Measurements from ENCODE around the gene RAB34. TPM values are rescaled to one million over a fixed set of nuclear protein-coding genes. Genes with fewer than 3 reads are reported as not detected.

RAB34 gene
- total and polyA plus RNA-seq, 9 of the 15 experiments (the other 6 are each of a cell fraction or from before 2014, with no cell fraction given): 0.07 to 3.8 (median 0.46) TPM; not detected in 1

DNA sequence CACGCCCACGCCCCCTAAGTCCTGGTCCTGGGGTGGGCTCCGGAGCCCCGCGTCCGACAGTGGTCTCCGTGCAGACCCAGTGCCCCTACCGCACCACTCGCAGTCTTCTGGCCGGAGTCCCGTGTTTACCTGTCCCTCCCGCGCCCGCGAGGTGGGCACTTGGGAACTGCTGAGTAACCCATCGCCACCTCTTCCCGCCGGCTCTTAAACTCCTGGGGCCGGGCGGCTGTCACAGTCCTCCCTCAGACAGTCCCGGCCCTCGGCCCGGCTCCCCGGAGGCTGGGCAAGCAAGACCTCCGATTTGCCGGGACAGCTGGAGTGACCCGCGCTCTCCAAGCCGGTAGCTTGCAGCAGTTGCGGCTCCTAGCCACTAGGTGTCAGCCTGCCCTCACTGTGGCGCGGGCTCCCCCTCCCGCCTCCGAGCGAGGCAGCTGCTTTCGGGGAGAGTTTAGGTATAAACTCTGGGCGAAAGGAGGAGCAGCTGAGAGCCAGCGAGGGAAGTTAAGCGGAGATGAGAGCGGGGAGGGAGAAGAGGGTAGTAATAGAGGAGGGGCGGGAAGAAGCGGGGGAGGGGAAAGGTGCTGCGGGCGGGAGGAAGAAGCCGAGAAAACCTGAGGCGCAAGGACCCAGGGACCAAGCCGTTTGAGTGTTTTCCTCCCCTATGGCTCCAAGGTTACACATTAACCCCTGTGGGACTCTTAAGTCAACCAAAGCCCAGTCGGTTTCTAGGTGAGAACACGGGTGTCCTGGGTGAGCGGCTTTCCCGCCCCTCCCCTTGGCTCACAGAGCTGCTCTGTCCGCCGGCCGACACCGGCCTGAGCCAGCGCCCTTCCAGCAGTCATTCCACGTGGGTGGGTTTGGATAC, 9.2 kb upstream of the RAB34 start (continued):
- TF ChIP-seq, protein P1, sequence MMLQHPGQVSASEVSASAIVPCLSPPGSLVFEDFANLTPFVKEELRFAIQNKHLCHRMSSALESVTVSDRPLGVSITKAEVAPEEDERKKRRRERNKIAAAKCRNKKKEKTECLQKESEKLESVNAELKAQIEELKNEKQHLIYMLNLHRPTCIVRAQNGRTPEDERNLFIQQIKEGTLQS (IDR thresholded peaks at IDR 0.05): no peak
- TF ChIP-seq, protein P1 (CRISPR knock-in tag; conservative IDR thresholded peaks at IDR 0.05): peak; percentile 74; the same call in 1 of the 2 replicates
- TF ChIP-seq, protein P2, sequence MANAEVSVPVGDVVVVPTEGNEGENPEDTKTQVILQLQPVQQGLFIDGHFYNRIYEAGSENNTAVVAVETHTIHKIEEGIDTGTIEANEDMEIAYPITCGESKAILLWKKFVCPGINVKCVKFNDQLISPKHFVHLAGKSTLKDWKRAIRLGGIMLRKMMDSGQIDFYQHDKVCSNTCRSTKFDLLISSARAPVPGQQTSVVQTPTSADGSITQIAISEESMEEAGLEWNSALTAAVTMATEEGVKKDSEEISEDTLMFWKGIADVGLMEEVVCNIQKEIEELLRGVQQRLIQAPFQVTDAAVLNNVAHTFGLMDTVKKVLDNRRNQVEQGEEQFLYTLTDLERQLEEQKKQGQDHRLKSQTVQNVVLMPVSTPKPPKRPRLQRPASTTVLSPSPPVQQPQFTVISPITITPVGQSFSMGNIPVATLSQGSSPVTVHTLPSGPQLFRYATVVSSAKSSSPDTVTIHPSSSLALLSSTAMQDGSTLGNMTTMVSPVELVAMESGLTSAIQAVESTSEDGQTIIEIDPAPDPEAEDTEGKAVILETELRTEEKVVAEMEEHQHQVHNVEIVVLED (CRISPR knock-in tag; IDR thresholded peaks at IDR 0.05): no peak
- TF ChIP-seq BRCA1 (IDR thresholded peaks at IDR 0.05) (no peak), BRCA1 (CRISPR knock-in tag; IDR thresholded peaks at IDR 0.05) (no peak), DACH1 (IDR thresholded peaks at IDR 0.05; ENCODE audit: partially characterized antibody) (no peak), GATAD2A (IDR thresholded peaks at IDR 0.05) (no peak), FOXK2 (conservative IDR thresholded peaks at IDR 0.05 in 1 of 2, IDR thresholded peaks at IDR 0.05 in 1 of 2; ENCODE audit: low read depth in 2 of 2) (peak; percentile 28 to 48; a peak in 2 of 4 replicates), TGIF2 (CRISPR knock-in tag; IDR thresholded peaks at IDR 0.05) (no peak; the same call in 1 of the 2 replicates), KLF1 (tag; IDR thresholded peaks at IDR 0.05) (no peak), NCOA2 (IDR thresholded peaks at IDR 0.05; ENCODE audit: partially characterized antibody in 2 of 2) (no peak)
- TF ChIP-seq, protein P3, sequence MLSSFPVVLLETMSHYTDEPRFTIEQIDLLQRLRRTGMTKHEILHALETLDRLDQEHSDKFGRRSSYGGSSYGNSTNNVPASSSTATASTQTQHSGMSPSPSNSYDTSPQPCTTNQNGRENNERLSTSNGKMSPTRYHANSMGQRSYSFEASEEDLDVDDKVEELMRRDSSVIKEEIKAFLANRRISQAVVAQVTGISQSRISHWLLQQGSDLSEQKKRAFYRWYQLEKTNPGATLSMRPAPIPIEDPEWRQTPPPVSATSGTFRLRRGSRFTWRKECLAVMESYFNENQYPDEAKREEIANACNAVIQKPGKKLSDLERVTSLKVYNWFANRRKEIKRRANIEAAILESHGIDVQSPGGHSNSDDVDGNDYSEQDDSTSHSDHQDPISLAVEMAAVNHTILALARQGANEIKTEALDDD (IDR thresholded peaks at IDR 0.05): peak; percentile 87
- TF ChIP-seq, protein P4, sequence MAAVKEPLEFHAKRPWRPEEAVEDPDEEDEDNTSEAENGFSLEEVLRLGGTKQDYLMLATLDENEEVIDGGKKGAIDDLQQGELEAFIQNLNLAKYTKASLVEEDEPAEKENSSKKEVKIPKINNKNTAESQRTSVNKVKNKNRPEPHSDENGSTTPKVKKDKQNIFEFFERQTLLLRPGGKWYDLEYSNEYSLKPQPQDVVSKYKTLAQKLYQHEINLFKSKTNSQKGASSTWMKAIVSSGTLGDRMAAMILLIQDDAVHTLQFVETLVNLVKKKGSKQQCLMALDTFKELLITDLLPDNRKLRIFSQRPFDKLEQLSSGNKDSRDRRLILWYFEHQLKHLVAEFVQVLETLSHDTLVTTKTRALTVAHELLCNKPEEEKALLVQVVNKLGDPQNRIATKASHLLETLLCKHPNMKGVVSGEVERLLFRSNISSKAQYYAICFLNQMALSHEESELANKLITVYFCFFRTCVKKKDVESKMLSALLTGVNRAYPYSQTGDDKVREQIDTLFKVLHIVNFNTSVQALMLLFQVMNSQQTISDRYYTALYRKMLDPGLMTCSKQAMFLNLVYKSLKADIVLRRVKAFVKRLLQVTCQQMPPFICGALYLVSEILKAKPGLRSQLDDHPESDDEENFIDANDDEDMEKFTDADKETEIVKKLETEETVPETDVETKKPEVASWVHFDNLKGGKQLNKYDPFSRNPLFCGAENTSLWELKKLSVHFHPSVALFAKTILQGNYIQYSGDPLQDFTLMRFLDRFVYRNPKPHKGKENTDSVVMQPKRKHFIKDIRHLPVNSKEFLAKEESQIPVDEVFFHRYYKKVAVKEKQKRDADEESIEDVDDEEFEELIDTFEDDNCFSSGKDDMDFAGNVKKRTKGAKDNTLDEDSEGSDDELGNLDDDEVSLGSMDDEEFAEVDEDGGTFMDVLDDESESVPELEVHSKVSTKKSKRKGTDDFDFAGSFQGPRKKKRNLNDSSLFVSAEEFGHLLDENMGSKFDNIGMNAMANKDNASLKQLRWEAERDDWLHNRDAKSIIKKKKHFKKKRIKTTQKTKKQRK (IDR thresholded peaks at IDR 0.05; ENCODE audit: borderline replicate concordance, low read depth, low read length): no peak
- TF ChIP-seq, protein P5, sequence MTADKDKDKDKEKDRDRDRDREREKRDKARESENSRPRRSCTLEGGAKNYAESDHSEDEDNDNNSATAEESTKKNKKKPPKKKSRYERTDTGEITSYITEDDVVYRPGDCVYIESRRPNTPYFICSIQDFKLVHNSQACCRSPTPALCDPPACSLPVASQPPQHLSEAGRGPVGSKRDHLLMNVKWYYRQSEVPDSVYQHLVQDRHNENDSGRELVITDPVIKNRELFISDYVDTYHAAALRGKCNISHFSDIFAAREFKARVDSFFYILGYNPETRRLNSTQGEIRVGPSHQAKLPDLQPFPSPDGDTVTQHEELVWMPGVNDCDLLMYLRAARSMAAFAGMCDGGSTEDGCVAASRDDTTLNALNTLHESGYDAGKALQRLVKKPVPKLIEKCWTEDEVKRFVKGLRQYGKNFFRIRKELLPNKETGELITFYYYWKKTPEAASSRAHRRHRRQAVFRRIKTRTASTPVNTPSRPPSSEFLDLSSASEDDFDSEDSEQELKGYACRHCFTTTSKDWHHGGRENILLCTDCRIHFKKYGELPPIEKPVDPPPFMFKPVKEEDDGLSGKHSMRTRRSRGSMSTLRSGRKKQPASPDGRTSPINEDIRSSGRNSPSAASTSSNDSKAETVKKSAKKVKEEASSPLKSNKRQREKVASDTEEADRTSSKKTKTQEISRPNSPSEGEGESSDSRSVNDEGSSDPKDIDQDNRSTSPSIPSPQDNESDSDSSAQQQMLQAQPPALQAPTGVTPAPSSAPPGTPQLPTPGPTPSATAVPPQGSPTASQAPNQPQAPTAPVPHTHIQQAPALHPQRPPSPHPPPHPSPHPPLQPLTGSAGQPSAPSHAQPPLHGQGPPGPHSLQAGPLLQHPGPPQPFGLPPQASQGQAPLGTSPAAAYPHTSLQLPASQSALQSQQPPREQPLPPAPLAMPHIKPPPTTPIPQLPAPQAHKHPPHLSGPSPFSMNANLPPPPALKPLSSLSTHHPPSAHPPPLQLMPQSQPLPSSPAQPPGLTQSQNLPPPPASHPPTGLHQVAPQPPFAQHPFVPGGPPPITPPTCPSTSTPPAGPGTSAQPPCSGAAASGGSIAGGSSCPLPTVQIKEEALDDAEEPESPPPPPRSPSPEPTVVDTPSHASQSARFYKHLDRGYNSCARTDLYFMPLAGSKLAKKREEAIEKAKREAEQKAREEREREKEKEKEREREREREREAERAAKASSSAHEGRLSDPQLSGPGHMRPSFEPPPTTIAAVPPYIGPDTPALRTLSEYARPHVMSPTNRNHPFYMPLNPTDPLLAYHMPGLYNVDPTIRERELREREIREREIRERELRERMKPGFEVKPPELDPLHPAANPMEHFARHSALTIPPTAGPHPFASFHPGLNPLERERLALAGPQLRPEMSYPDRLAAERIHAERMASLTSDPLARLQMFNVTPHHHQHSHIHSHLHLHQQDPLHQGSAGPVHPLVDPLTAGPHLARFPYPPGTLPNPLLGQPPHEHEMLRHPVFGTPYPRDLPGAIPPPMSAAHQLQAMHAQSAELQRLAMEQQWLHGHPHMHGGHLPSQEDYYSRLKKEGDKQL (CRISPR knock-in tag; IDR thresholded peaks at IDR 0.05; ENCODE audit: borderline replicate concordance): no peak
